Measurements from ENCODE around the gene MYH9.

- TF ChIP-seq CTCF (IDR thresholded peaks at IDR 0.05; ENCODE audit: poor library complexity) (no peak), EZH2phosphoT487 (IDR thresholded peaks at IDR 0.05; ENCODE audit: low read depth, severe bottlenecking, unreplicated experiment) (no peak), EZH2 (IDR thresholded peaks at IDR 0.05; ENCODE audit: borderline replicate concordance) (no peak)
These were observed 15.8 kb downstream of the MYH9 start for GRCh38 chr22:36371920-36372319.

Measured in hepatocyte (in vitro differentiated cells).